Parathyroid adenoma (tissue), 2 donors: ENCODE results near the gene PTBP1.

ENCODE experiments used
- H2AFZ ChIP-seq: fragments of 300-600 bp; sonication (generic); one replicate; pipeline ENCODE4 v1.7.0; 2017; ENCODE audit warnings: antibody characterized with exemption, mild to moderate bottlenecking
- H3K27ac ChIP-seq: fragments of 300-600 bp; sonication (generic); one replicate; pipeline ENCODE4 v1.7.0; 2017
- H3K27me3 ChIP-seq: fragments of 300-600 bp; sonication (generic); one replicate; pipeline ENCODE4 v1.7.0; 2017; ENCODE audit warnings: low read length; ENCODE audit not compliant: control insufficient read depth, insufficient read depth
- H3K36me3 ChIP-seq: fragments of 300-600 bp; sonication (generic); one replicate; pipeline ENCODE4 v1.7.0; 2017; ENCODE audit warnings: low read length; ENCODE audit not compliant: control insufficient read depth, insufficient read depth
- H3K4me1 ChIP-seq: fragments of 300-600 bp; sonication (generic); one replicate; pipeline ENCODE4 v1.7.0; 2017; ENCODE audit warnings: control low read depth
- H3K4me2 ChIP-seq: fragments of 300-600 bp; sonication (generic); one replicate; pipeline ENCODE4 v1.7.0; 2017; ENCODE audit warnings: low read length
- H3K4me3 ChIP-seq: fragments of 300-600 bp; sonication (generic); one replicate; pipeline ENCODE4 v1.7.0; 2017; ENCODE audit warnings: low read depth, low read length
- H3K79me2 ChIP-seq: fragments of 300-600 bp; sonication (generic); one replicate; pipeline ENCODE4 v1.7.0; 2017; ENCODE audit warnings: control low read depth
- H3K9ac ChIP-seq: fragments of 300-600 bp; sonication (generic); one replicate; pipeline ENCODE4 v1.7.0; 2017; ENCODE audit warnings: mild to moderate bottlenecking
- H3K9me3 ChIP-seq: fragments of 300-600 bp; sonication (generic); one replicate; pipeline ENCODE4 v1.7.0; 2017; ENCODE audit warnings: low read length; ENCODE audit not compliant: control insufficient read depth
- TF ChIP-seq, protein P1 (sequence below): fragments of 300-600 bp; sonication (generic); IDR thresholded peaks from one replicate; pipeline ENCODE4 v1.7.0; 2017; ENCODE audit warnings: antibody characterized with exemption, mild to moderate bottlenecking
- donor health status: primary hyperparathyroidism.

Gene PTBP1

DNA sequence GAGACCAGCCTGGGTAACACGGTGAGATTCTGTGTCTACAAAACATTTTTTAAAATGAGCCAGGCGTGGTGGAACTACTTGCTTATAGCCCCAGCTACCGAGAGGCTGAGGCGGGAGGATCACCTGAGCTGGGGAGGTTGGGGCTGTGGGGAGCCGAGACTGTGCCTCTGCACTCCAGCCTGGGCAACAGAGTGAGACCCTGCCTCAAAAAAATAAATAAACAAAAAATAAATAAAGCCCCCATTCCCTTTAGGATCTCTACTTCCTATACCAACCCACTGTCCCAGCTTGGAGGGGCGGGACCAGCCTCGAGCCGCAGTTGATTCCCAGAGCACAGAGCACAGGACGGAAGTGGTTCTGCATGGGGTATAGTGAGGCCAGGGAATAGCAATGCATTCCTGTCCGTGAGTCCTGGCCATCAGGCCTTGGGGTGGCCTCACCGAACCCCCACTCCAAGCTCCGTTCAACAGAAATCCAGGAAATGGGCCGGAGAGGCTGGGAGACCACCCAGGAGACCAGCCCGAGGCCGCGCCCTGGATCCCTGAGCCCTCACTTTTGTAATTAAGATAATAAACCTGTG, 4.9 kb upstream of the PTBP1 start:
- H3K27ac ChIP-seq = peak overlapping the region; percentile 12
- H3K36me3 ChIP-seq = no peaks in the 10 kb centered on the region

DNA sequence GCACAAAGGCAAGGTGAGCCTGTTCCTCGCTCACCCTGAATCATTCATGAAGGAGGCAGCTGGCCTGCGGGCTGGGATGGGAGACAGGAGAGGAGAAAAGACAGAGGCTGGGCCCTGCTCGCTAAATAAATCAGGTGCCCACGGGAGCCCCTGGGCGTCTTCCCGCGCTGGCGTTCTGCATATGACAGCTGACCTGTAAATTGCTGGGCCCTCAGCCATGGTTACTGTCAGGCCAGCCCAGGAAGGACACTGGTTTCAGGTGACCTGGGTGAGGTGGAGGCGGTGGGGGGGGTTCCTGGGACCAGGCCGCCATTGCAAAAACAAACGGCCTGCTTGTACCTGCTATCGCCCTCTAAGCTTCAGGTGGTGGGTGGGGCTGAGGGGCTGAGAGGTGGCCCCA, 3.4 kb upstream of the PTBP1 start:
- H3K27me3 ChIP-seq = no peaks in the 10 kb centered on the region
- H3K27ac ChIP-seq = no peak overlapping the region
- TF ChIP-seq, protein P1, sequence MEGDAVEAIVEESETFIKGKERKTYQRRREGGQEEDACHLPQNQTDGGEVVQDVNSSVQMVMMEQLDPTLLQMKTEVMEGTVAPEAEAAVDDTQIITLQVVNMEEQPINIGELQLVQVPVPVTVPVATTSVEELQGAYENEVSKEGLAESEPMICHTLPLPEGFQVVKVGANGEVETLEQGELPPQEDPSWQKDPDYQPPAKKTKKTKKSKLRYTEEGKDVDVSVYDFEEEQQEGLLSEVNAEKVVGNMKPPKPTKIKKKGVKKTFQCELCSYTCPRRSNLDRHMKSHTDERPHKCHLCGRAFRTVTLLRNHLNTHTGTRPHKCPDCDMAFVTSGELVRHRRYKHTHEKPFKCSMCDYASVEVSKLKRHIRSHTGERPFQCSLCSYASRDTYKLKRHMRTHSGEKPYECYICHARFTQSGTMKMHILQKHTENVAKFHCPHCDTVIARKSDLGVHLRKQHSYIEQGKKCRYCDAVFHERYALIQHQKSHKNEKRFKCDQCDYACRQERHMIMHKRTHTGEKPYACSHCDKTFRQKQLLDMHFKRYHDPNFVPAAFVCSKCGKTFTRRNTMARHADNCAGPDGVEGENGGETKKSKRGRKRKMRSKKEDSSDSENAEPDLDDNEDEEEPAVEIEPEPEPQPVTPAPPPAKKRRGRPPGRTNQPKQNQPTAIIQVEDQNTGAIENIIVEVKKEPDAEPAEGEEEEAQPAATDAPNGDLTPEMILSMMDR = no peak
- peaks cover 6% of the 10 kb centered on the region for H3K79me2 ChIP-seq
- no peak overlapping the region for H3K9ac ChIP-seq
- peaks cover 11% of the 10 kb centered on the region for H3K4me1 ChIP-seq
- no peaks in the 10 kb centered on the region for H3K9me3 ChIP-seq
- H3K36me3 ChIP-seq = no peaks in the 10 kb centered on the region
- no peak overlapping the region for H2AFZ ChIP-seq
- no peak overlapping the region for H3K4me3 ChIP-seq
- no peak overlapping the region for H3K4me2 ChIP-seq

More for the DNA sequence above, 4.9 kb upstream of the PTBP1 start:
- TF ChIP-seq, protein P1 = no peak
- Histone ChIP-seq H3K27me3 (no peaks in the 10 kb centered on the region), H3K9me3 (no peaks in the 10 kb centered on the region), H3K4me3 (no peak overlapping the region), H3K79me2 (no peaks in the 10 kb centered on the region), H3K4me1 (peaks cover 14% of the 10 kb centered on the region), H2AFZ (no peak overlapping the region), H3K4me2 (no peak overlapping the region), H3K9ac (no peak overlapping the region)

DNA sequence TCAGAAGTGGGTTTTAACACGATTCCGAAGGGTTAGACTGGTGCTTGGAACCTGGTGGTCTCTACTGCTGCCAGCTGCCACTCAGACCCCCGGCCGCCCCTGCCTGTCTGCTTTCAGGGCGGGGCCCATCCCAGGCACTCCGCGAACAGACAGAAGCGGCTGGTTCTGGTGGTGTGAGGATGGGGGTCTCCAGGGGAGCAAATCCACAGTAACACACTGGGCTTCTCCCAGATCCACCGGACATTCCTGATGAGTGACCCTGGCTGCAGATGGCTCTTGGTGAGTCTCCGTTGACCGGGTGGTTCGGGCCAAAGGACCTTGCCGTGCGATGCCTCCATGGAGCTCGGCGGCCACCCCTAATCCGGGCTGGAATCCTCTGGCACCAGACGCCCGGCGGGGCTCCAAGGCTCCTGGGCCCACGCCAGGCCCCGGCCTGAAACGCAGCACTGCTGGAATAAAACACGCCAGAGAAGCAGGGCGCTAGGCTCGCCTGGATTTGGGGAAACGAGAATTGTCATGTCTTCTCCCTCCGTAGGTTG, 2.1 kb upstream of the PTBP1 start:
- H3K36me3 ChIP-seq = no peaks in the 10 kb centered on the region
- H3K9ac ChIP-seq = no peak overlapping the region
- H3K4me2 ChIP-seq = no peak overlapping the region
- TF ChIP-seq, protein P1 = no peak
- no peaks in the 10 kb centered on the region for H3K9me3 ChIP-seq
- peaks cover 9% of the 10 kb centered on the region for H3K4me1 ChIP-seq
- H3K79me2 ChIP-seq = peaks cover 14% of the 10 kb centered on the region
- no peaks in the 10 kb centered on the region for H3K27me3 ChIP-seq
- H3K4me3 ChIP-seq = no peak overlapping the region
- H2AFZ ChIP-seq = no peak overlapping the region
- no peak overlapping the region for H3K27ac ChIP-seq

DNA sequence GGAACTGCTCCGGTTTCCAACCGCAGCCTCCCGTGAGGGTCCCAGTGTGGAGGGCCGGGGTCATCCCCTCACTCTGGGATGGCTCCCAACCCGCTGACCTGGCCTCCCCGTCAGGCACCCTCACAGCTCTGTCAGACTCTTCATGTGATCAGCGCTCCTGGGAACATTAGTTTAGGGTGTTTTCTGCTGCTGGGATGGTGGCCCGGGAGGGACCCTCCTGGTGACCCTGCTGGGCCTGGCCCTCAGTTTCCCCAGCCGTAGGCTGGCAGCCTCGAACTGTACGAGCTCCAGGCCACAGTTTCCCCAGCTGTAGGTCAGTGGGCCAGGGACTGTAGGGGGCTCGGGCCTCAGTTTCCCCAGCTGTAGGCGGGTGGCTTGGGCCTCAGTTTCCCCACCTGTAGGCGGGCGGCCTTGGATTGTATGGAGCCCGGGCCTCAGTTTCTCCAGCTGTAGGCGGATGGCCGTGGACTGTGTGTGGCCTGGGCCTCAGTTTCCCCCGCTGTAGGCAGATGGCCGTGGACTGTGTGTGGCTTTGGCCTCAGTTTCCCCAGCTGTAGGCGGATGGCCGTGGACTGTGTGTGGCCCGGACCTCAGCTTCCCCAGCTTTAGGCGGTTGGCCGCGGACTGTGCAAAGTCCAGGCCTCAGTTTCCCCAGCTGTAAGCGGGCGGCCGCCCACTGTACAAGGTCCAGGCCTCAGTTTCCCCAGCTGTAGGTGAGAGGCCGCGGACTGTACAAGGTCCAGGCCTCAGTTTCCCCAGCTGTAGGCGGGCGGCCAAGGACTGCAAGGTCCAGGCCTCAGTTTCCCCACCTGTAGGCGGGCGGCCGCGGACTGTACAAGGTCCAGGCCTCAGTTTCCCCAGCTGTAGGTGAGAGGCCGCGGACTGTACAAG, 1.3 kb upstream of the PTBP1 start:
- Histone ChIP-seq H3K9me3 (no peaks in the 10 kb centered on the region), H3K4me3 (peak overlapping the region; percentile 67), H3K4me2 (peak overlapping the region; percentile 89), H3K79me2 (peaks cover 17% of the 10 kb centered on the region), H3K27ac (peak overlapping the region; percentile 72), H2AFZ (peak overlapping the region; percentile 100), H3K9ac (no peak overlapping the region), H3K27me3 (no peaks in the 10 kb centered on the region), H3K36me3 (no peaks in the 10 kb centered on the region), H3K4me1 (peaks cover 16% of the 10 kb centered on the region)
- TF ChIP-seq, protein P1 = no peak
